Measurements from ENCODE around the gene CLRN2.

DNA sequence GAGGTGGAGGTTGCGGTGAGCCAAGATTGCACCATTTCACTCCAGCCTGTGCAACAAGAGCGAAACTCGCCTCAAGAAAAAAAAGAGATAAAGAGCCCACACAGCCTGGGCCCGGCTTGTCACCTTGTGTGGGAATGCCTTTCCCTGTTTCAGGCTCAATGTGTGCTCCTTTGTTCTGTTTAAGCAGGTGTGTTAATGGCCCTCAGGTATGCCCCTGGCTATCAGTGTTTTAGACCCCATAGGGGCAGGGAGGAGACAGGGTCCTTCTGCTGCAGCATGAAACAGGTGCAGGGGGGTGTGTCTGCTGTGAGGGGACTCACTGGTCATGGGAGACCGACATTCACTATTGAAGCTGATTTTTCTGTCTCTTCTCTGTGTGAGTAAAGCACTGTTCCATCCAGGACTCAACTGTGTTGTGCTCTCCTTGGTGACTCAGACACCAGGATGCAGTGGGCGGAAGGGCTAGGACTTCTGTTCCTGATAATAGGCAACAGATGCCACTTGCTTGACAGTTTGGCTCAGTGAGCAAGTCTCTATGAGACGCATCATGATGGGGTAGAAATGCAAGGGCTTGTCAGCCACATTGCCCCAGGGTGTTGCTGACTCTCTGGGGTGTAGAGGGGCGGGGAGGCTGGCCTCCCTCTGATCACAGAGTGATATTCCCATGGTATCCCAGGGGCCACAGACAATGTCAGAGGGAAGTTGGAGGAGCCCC is 46.4 kb downstream of the CLRN2 start:
- no peak for TF ChIP-seq POLR2AphosphoS5 (IDR thresholded peaks at IDR 0.05; ENCODE audit: control insufficient read depth, insufficient read depth, low read depth, low read length)
- TF ChIP-seq, protein P1, sequence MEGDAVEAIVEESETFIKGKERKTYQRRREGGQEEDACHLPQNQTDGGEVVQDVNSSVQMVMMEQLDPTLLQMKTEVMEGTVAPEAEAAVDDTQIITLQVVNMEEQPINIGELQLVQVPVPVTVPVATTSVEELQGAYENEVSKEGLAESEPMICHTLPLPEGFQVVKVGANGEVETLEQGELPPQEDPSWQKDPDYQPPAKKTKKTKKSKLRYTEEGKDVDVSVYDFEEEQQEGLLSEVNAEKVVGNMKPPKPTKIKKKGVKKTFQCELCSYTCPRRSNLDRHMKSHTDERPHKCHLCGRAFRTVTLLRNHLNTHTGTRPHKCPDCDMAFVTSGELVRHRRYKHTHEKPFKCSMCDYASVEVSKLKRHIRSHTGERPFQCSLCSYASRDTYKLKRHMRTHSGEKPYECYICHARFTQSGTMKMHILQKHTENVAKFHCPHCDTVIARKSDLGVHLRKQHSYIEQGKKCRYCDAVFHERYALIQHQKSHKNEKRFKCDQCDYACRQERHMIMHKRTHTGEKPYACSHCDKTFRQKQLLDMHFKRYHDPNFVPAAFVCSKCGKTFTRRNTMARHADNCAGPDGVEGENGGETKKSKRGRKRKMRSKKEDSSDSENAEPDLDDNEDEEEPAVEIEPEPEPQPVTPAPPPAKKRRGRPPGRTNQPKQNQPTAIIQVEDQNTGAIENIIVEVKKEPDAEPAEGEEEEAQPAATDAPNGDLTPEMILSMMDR (IDR thresholded peaks at IDR 0.05 in 2 of 3, conservative IDR thresholded peaks at IDR 0.05 in 1 of 3; ENCODE audit: insufficient read depth in 2 of 3, low read depth in 1 of 3, low read length in 3 of 3) = no peak
- no peak for TF ChIP-seq POLR2A (conservative IDR thresholded peaks at IDR 0.05)
- TF ChIP-seq GATAD2B (IDR thresholded peaks at IDR 0.05; ENCODE audit: borderline replicate concordance) = no peak
- TF ChIP-seq, protein P2, sequence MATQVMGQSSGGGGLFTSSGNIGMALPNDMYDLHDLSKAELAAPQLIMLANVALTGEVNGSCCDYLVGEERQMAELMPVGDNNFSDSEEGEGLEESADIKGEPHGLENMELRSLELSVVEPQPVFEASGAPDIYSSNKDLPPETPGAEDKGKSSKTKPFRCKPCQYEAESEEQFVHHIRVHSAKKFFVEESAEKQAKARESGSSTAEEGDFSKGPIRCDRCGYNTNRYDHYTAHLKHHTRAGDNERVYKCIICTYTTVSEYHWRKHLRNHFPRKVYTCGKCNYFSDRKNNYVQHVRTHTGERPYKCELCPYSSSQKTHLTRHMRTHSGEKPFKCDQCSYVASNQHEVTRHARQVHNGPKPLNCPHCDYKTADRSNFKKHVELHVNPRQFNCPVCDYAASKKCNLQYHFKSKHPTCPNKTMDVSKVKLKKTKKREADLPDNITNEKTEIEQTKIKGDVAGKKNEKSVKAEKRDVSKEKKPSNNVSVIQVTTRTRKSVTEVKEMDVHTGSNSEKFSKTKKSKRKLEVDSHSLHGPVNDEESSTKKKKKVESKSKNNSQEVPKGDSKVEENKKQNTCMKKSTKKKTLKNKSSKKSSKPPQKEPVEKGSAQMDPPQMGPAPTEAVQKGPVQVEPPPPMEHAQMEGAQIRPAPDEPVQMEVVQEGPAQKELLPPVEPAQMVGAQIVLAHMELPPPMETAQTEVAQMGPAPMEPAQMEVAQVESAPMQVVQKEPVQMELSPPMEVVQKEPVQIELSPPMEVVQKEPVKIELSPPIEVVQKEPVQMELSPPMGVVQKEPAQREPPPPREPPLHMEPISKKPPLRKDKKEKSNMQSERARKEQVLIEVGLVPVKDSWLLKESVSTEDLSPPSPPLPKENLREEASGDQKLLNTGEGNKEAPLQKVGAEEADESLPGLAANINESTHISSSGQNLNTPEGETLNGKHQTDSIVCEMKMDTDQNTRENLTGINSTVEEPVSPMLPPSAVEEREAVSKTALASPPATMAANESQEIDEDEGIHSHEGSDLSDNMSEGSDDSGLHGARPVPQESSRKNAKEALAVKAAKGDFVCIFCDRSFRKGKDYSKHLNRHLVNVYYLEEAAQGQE (IDR thresholded peaks at IDR 0.05; ENCODE audit: borderline replicate concordance) = no peak
- TF ChIP-seq, protein P2 (CRISPR knock-in tag; IDR thresholded peaks at IDR 0.05; ENCODE audit: low read depth) = no peak

Measured in K562 (cell line).